GM19240 (cell line): ENCODE results near the gene TNFAIP2.

Experiments
- DNase-seq: peaks from one replicate; pipeline ENCODE4 v3.0.0; 2011; ENCODE audit warnings: low spot score; ENCODE audit not compliant: insufficient read length

Gene TNFAIP2, protein sequence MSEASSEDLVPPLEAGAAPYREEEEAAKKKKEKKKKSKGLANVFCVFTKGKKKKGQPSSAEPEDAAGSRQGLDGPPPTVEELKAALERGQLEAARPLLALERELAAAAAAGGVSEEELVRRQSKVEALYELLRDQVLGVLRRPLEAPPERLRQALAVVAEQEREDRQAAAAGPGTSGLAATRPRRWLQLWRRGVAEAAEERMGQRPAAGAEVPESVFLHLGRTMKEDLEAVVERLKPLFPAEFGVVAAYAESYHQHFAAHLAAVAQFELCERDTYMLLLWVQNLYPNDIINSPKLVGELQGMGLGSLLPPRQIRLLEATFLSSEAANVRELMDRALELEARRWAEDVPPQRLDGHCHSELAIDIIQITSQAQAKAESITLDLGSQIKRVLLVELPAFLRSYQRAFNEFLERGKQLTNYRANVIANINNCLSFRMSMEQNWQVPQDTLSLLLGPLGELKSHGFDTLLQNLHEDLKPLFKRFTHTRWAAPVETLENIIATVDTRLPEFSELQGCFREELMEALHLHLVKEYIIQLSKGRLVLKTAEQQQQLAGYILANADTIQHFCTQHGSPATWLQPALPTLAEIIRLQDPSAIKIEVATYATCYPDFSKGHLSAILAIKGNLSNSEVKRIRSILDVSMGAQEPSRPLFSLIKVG

DNA sequence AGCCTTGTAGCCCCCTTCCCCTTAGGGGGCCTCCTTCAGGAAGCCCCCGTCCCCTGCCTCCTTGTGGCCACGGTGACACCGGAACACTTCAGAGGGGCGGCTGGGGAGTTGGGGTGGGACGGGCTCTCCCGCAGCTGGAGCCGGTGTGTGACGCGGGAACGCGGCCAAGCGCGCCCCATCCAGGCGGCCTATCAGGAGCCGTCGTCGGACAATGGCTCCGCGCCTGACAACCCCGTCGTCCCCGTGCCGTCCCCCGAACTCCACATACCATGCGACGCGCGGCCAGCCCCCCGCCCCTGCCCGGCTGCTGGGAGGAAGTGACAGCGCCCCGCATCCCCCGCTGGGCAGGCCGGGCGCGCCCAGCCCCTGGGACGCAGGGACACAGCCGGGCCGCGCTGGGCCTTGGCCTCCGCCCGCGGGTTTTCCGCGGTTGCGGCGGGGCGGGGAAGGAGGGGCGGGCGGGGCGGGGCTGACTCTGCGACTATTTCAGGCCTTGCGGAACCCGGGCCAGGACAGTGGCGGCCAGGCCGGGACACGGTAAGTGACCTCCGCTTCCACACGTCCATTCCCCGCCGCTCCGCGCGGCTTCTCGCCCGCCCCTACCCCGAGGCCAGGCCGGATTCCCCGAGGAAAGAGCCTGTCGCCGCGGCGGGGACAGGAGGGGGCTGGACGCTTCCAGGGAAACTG, at the start of gene TNFAIP2:
Gene TNFAIP2, plus strand, starts transcription at position 515 of the 687 bp plus-strand sequence. CDS start 2,997 bp downstream, outside the sequence.
- no peak for DNase-seq

DNA sequence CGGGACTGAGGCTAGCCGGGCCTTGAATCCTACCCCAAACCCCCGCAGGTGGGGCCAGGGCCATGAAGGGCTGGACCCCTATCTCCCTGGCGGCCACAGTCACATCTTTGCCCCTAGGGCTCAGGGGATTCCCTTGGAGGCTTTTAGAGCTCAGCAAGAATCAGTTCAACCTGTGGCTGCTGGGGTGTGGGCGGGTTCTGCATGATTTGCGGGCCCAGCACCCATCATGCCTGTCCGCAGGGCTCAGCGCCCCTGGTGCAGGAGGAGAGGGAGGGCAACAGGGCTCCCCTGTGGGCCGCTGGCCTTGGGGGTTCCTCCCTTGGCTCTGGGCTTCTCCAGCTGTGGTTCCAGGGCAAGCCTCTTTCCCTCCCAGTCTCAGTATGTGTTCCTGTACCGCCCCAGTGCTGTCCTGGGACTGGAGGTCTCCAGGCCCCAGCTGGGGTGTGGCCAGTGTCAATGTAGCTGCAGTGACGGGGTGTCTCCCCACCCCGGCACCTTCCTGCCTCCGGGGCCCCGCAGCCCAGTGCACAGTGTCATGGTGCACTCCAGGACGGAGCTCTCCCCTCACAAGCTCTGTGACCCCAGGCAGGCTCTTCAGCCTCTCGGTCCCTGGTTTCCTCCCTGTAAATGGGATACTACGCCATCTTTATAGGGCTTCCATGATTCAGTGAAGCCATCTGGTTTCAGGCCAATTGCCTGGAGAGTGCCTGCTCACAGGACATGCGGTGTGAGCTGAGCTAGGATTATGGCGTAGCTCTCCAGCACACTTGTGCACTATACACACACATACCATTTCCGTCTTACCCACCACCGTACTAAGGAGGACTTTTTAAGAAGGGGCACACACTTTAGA, 49.2 kb upstream of the TNFAIP2 start:
- no peak for DNase-seq

DNA sequence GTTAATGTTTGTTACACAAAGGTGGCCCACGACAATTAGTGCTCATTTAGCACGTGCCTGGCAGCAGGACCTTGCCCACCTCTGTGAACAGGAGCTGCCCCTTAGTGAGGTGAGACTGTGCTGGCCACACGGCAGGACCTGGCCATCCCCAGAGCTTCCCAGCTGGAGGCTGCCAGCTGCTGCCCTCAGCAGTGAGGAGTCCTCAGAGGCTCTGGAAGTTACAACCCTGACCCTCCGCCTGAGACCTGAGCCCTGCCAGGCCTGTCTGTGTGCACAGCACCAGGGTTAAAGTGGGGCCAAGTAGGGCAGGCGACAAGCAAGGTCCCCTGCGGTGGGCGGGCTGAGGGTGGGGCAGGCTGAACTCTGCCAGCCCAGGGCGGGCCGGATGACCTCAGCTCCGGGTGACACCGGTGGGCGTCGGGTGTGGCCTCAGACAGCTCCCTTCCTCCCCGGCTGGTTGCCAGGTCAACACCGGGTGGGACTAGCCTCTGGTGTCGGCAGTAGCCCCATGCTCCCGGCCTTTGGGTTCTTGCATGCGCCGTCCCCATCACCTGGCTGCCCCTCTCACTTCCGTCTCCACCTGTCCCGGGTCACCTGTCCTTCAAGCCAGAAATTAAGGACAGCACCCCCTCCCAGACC, 48.4 kb upstream of the TNFAIP2 start:
- no peak for DNase-seq

DNA sequence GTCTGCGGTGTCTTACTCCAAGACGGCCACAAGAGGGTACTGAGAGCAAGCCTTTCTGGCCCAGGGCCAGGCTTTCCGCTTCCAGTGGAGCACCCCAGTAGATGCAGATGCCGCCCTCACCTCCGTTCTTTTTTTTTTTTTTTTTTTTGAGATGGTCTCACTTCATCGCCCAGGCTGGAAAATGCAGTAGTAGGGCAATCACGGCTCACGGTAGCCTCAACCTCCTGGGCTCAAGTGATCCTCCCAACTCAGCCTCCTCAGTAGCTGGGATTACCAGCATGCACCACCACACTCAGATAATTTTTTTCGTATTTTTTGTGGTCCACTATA, 44.9 kb upstream of the TNFAIP2 start:
- peak; percentile 96 for DNase-seq

DNA sequence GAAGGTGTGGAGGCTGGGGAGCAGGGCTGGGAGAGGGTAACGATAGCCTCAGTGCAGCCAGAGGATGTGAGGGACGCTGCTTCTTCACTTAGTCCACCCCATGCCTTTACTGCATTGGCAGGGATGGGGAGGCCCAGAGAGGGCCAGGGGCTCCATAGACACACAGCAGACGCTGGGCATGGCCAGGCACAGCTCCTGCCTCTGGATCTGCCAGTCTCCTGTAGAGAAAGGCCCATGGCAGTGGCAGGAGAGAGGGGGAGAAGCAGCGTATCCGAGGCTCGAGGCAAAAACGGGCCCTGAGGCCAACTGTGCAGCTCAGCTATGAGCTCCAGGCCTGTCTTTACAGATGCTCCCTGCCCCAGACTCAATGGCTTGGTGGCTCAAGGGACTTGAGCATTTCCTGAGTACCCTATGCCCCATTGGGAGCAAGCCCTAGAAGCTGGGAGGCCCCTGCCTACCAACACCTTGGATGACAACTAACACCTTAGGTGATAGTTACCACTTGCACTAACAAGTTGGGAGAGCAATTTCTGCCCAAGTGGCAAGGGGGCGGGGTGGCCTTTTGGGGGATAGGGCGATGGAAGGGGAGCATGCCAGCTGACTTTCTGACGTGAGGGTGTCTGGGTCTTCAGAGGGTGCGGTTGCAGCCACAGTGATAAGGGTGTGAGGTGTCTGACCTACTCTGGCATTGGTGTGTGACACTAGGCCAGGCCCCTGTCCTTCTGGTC, 44.2 kb upstream of the TNFAIP2 start:
- no peak for DNase-seq

DNA sequence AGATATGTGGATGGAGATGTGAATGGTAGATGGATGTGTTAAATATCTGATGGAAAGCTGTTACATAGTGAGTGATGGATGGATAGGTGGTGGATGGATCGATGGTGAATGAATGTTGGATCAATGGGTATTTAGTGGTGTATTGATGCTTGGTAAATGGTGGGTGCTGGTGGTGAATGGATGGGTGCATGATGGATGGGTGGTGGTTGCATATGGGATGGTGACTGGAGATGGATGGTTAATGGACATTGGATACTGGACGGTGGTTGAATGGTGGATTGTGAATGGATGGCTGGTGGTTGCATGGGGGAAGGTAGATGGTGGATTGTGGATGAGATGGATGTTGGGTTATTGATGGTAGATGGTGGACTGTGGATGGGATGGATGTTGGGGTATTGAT, 41.3 kb upstream of the TNFAIP2 start:
- DNase-seq: no peak

DNA sequence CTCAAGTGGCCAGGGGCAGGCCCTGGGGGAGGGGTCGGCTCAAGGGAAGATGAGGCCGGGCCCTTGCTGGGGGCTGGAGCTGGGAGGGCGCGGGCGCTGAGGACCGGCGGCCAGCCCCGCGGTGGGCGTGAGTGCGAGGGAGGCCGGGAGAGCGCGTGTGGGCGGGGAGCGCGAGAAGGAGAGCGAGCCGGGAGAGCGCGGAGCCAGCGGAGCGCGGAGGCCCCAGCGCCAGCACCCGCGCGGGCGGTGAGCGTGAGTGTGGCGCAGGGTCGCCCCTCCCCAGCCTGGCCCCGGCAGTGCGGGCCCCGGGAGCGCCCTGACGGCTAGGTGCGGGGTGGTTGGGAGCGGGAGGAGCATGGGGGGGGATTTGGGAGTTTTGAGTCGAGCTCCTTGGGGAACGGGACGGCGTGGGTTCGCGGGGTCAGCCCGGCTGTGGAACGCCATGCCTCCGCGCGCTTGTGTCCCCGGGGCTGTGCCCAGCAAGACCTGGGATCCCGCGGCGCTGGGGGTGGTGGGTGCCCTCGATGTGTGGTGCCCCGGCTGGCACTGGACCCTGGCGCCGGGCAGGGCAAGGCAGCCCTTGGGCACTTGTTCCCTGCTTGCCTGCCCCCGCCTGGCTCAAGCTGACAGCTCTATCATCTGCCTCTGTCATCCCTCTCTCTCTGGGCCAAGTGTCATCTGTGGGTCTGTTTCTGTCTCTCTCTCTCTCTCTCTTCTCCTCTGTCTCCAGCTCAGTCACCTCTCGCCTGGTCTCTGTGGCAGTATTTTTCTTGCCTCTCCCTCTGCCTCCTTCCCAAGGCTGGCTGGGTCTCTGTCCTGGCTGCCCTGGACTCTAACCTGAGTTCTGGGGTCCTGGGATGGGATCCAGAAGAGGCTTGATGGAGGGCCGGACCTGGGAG, 39.0 kb upstream of the TNFAIP2 start, which contains the start of gene LBHD2:
Gene LBHD2, plus strand, starts transcription at position 190 of the 899 bp plus-strand sequence. CDS start 1,803 bp downstream, outside the sequence.
- DNase-seq: no peak

DNA sequence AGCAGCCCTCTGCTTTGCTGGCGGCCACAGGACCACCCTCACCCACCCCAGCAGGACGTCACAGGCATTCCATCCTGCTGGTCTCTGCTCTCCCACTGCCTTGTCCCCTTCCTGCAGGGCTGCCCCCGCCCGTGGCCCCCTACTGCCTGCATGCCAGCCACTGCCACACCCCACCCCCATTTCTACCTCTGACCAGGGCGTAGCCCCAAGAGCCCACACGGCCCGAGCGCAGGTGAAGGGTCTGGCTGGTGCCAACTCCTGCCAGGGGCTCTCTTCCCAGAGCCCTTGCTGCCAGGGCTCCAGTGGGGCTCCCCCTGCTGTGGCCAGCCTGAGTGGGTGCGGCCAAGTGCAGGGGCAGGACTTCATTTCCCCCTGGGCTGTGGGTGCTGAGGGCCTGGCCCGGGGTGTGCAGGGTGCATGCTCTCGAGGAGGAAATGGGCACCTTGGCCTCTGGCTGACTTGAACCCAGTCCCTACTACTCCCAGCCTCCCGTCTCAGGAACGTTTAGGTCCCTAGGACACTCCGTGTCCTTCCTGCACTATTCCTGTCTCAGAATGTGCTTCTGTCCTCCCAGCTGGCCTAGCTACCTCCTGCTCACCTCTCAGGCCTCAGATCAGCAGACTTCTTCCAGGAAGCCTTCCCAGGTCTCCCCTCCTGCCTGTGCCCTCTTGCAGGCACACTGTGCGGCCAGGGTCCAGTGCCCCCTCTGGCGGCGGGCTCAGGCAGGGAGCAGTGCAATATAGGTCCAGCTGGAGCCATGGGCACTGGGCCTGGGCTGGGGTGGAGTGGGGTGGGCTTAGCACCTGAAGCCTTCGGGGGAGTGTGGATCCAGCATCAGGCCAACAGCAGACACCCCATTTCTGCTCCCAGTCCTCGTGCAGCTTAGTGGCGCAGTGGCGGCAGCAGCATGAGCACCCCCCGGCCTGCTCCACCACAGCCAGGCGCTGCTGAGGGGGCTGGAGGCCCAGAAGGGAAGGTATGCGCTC, 37.9 kb upstream of the TNFAIP2 start:
- DNase-seq: no peak

DNA sequence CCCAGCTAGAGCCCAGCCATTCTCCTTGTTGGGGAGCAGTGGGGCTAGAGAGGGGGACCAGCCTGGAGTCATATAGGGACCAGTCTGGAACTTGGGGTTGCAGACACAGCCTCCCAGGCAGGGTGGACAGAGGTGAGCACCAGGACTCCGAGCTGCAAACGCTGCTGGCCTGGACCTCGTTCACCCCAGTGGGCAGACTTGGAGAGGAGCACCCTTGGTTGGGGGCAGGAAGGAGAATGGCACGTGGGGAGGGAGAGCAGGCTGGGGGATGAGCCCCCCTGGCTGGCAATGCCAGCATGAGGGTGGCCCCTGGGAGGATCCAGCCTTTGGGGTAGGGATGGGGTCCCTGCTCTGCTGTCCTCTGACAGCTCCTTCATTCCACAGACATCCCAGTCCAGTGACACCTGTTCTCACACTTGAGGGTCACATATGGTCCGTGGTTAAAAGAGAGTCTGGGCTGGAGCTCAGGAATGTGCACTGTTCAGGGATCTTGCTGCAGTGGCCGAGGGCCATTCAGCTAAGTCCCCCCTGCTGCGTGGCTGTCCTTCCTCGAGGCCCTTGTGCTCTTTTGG, 36.4 kb upstream of the TNFAIP2 start:
- DNase-seq: no peak

DNA sequence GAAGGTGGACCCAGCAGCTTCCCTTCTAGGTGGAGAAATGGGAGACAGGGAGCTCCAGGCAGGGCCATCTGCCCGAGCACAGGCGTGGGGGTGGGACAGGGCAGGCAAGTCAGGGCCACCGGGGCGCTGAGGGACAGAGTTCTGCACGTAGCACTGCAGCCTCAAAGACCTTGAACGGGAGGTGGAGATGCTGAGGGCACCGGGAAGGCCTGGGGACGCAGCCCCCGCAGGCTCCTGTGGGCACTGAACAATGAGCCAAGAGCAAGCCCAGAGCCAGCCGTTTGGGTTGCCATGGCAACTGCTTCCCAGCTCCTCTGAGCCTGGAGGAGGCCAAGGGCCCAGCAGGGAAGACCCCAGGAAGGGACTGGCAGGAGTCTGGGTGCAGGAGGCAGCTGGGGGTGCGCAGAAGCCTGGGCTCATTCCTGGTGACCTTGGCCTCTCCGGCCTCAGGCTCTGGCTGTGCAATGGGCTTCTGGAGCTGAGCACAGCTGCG, 35.9 kb upstream of the TNFAIP2 start:
- DNase-seq: no peak

DNA sequence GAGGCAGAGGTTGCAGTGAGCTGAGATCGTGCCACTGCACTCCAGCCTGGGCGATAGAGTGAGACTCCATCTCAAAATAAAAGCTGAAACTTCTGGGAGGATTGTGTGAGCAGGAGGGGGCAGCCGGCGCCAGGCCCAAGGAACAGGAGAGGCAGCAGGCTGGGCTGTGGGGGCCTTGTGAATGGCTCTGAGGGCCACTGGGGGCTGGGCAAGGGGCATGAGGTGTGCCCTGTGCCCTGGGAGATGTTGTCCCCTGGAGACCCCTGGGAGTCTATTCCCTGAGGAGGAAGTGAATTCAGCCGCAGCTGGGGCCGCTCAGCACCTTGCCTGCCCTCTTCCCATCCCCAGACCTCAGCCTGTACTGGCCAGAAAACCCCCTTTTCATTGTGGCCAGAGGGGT, 34.3 kb upstream of the TNFAIP2 start:
- no peak for DNase-seq

DNA sequence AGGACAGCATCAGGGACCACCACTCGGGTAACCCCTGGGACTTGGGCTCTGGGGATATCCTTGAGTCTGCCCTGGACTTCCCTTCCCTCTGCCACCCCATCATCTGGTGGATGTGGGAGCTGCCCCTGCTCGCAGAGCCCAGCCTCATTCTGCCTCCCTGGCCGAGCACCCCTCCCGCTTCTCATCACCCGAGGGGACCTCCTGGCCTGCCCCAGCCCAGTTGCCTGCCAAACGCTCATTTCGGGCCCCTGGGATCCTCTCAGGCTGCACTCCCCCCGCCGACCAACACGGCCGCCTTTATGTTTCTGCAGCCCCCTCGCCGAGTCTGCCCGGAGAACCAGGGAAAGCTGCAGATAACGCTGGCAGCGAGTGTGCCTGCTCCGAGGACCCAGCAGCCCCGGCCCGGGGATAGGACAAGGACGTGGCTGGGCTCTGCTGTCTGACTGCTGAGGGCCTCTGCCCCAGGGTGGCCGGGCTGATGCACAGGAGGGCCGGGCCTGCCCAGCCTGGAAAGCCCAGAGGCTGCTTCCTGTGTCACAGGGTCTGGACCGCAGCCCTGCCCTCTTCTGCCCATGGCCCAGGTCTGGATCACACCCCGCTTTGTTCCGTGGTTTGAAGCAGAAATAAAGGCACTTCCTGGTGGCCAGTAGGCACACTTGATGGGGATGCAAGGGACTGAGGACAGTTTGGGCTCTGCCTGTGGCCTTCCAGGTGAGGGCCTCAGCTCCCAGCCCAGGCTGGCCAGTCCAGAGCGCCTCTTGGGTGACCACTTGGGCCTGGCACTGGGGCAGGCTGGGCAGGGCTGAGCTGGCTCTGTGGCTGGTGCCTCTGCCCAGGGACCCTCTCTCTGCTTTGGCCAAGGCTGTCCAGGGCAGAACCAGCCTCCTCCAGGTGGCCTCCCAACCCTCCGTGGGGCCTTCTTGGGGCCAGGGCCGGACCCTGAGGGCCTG, 33.6 kb upstream of the TNFAIP2 start:
- no peak for DNase-seq

DNA sequence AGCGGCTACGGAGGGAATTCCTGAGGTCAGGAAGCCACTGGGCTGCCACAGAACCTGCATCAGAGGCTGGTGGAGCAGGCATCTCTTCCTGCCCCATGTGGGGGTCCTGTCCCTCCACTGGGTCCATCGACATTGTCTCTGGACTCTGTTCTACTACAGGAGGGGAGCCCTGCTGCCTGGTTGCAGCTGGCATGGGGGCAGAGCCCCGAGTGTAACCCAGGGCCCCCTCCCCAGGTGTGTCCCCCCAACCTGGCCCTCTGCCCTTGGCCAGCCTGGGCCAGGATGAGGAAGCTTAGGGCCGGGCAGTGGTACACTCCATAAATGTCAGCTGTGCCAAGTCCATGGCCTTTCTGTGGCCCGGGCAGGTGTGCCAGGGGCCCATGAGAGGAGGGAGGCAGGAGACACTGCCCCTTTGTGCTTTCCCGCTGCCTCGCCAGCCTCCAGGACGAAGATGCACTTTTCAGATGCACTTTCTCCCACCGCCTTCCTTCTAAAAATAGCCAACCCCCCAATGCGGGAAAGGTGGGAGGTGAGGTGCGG, 32.7 kb upstream of the TNFAIP2 start:
- no peak for DNase-seq

DNA sequence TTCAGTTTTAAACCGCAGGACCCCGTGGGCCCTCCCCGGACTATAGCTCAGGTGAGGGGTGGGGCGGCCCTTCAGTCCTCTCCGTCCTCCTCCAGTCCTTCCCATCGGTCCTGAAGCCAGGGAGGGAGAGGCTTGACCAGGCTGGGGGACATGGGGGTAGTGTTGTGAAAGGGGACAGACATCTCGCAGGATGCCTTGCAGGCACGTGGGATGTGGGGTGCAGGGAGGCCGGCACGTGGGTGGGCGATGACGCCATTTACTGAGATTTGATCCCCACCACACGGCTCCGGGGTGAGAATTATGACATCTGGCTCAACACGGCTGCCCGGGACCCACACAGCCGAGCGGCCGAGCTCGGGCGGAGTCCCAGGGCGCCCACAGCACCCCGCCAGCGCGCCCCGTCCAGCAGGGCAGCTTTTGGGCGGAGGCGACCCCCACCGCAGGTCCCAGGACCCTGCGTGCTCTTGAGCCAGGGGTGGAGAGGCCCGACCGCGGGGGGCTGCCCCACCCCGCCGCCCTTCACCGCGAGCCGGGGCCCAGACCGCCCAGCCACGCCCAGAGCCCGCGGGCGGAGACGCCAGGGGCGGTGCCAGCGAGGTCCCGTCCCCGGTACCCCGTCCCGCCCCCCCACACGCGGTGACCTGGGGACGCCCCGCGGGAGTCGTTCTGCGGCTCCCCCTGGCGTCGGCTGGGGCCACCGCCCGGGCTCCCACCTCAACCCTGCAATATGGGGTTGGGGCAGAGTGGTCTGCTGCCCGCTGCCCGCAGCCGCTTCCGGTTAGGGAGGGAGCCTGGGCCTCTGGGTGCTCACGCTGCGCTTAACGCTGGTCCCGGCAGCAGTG, 32.0 kb upstream of the TNFAIP2 start:
- DNase-seq: peak; percentile 91

DNA sequence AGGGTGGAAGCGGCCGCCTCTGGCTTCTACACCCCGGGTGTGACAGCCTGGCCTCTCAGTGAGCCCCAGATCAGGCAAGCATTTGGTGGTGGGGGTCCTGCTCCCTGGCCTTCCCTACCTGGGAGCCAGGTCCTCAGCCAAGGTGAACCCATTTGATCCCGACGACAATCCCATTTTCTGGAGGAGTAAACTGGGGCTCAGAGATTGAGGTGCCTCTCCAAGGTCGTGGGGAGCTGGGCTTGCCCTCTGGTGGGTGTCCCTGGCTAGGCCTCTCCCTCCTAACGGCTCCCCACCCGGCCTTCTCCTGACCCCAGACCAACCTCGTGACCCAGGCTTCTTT, 31.4 kb upstream of the TNFAIP2 start:
- DNase-seq: no peak
